ENCODE measurements around the gene PEX7. TPM values are rescaled to one million over a fixed set of nuclear protein-coding genes. Genes with fewer than 3 reads are reported as not detected.
A peak's percentile ranks its signal among the peaks of the same experiment; 100 is the strongest.

The PEX7 gene
- total RNA-seq, 1 donor from 2014 or later: 20.0 TPM

DNA sequence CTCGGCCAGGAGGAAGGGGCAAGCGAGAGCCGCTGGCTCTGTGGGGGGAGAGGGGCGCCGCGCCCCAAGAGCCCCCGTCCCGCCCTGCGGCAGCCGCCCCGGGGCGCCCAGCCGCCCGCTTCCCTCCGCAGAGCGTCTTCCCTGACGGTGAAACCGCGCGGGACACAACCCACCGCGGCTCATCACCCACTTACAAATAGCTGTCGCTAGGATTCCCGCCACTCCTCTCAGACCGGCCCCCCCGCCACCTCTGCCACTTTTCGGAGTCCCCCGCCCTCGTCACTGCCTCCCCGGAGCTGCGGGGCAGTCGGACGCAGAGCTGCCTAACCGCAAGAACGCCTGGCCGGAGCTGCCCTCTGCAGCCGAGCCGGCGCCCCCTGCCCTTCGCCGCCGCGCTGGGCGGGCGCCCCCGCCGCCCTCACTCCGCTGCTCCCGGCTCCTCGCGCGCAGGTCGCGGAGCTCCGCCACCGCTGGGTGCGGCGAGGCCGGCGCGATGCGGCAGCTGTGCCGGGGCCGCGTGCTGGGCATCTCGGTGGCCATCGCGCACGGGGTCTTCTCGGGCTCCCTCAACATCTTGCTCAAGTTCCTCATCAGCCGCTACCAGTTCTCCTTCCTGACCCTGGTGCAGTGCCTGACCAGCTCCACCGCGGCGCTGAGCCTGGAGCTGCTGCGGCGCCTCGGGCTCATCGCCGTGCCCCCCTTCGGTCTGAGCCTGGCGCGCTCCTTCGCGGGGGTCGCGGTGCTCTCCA lies 99.7 kb downstream of the PEX7 start, which contains the start of gene SLC35D3:
Gene SLC35D3, plus strand, starts transcription at position 366 of the 749 bp plus-strand sequence. Its CDS starts 128 bp downstream, at position 494.
- FAIRE-seq: no peak

DNA sequence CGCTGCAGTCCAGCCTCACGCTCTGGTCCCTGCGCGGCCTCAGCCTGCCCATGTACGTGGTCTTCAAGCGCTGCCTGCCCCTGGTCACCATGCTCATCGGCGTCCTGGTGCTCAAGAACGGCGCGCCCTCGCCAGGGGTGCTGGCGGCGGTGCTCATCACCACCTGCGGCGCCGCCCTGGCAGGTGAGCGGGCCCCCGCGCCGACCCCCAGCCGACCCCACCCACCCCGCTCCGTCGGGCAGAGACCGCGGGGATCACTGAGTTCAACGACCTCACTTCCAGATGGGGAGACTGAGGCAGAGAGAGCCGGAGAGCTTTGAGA lies 100.3 kb downstream of the PEX7 start:
- peaks cover 36% of the 10 kb centered on the region for H3K27me3 ChIP-seq (ENCODE audit: control insufficient read depth, insufficient read depth, low read length)
- FAIRE-seq (no peak), DNase-seq (ENCODE audit: low read depth) (no peak)
- TF ChIP-seq CTCF (IDR thresholded peaks at IDR 0.05; ENCODE audit: insufficient read depth, low read length, severe bottlenecking): no peak
- no peaks in the 10 kb centered on the region for H3K36me3 ChIP-seq (ENCODE audit: control insufficient read depth, insufficient read depth, low read length)
- peak overlapping the region; percentile 31 for H3K4me3 ChIP-seq (ENCODE audit: low read depth, low read length)

More for the DNA sequence above, 99.7 kb downstream of the PEX7 start, which contains the start of gene SLC35D3:
- Histone ChIP-seq H3K4me3 (ENCODE audit: low read depth, low read length) (peak within 1 kb of the TSS; percentile 31), H3K36me3 (ENCODE audit: control insufficient read depth, insufficient read depth, low read length) (no peaks in the 10 kb centered on the region), H3K27me3 (ENCODE audit: control insufficient read depth, insufficient read depth, low read length) (peaks cover 36% of the 10 kb centered on the region)
- DNase-seq (ENCODE audit: low read depth): no peak
- no peak for TF ChIP-seq CTCF (IDR thresholded peaks at IDR 0.05; ENCODE audit: insufficient read depth, low read length, severe bottlenecking)

DNA sequence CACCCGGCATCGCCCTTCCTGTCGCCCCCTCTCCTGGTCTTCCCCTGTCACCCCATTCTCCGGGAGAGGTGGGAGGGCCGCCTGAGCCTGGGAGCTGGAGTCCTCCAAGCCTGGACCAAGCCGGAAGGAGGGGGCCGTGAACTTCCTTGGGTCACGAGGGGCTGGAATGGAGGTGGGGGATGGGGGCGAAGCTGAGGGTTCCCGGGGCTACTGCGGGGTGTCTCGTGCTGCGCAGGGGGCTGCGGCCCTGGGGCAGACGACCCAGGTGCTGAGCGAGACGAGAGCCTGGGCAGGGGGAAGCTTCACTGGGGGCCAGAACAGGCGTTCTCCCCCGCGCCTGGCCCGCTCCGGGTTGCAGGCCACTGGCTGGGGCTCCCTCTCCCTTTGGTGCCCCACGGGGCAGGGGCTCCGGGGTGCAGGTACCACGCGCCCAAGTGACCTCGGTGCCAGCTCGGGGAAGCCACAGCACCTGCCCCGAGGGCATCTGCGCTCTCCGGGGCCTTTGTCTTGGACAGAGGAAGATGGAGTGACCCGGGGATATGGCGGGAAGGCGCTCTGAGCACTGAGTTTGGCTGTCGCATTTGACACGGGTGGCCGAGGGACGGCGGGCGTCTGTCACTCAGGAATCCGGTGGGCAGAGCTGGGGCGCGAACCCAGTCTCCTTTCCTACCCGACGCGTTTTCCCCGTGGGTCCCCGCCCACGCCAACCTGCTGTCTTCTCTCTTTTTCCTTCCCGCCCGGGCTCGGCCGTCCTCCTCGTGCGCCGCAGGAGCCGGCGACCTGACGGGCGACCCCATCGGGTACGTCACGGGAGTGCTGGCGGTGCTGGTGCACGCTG lies 100.9 kb downstream of the PEX7 start:
- DNase-seq (ENCODE audit: low read depth) (no peak), FAIRE-seq (no peak)
- Histone ChIP-seq H3K27me3 (ENCODE audit: control insufficient read depth, insufficient read depth, low read length) (peaks cover 36% of the 10 kb centered on the region), H3K4me3 (ENCODE audit: low read depth, low read length) (no peak overlapping the region), H3K36me3 (ENCODE audit: control insufficient read depth, insufficient read depth, low read length) (no peaks in the 10 kb centered on the region)
- no peak for TF ChIP-seq CTCF (IDR thresholded peaks at IDR 0.05; ENCODE audit: insufficient read depth, low read length, severe bottlenecking)

GRCh38 chr6:136923954-136924673 lies 101.7 kb downstream of the PEX7 start:
- TF ChIP-seq CTCF (IDR thresholded peaks at IDR 0.05; ENCODE audit: insufficient read depth, low read length, severe bottlenecking): no peak
- Histone ChIP-seq H3K27me3 (ENCODE audit: control insufficient read depth, insufficient read depth, low read length) (peaks cover 36% of the 10 kb centered on the region), H3K36me3 (ENCODE audit: control insufficient read depth, insufficient read depth, low read length) (no peaks in the 10 kb centered on the region), H3K4me3 (ENCODE audit: low read depth, low read length) (no peak overlapping the region)
- DNase-seq (ENCODE audit: low read depth): no peak
- FAIRE-seq: no peak

- Histone ChIP-seq H3K36me3 (ENCODE audit: control insufficient read depth, insufficient read depth, low read length) (no peaks in the 10 kb centered on the region), H3K4me3 (ENCODE audit: low read depth, low read length) (no peak overlapping the region), H3K27me3 (ENCODE audit: control insufficient read depth, insufficient read depth, low read length) (peaks cover 27% of the 10 kb centered on the region)
- DNase-seq (ENCODE audit: low read depth) (no peak), FAIRE-seq (no peak)
- no peak for TF ChIP-seq CTCF (IDR thresholded peaks at IDR 0.05; ENCODE audit: insufficient read depth, low read length, severe bottlenecking)
Measured at GRCh38 chr6:136926383-136926782, 104.0 kb downstream of the PEX7 start.

All from bronchial epithelial cell (primary cell).